Activated CD4-positive, CD25-positive, alpha-beta regulatory T cell treated with anti-CD3 and anti-CD28 coated beads, Interleukin-2, amount 50 U/mL, for 72 hours (primary cell): Measurements from ENCODE around the gene LYSMD3.

Source experiments
- DNase-seq: peaks from one replicate; pipeline ENCODE4 v3.0.0; 2021

Gene LYSMD3

DNA sequence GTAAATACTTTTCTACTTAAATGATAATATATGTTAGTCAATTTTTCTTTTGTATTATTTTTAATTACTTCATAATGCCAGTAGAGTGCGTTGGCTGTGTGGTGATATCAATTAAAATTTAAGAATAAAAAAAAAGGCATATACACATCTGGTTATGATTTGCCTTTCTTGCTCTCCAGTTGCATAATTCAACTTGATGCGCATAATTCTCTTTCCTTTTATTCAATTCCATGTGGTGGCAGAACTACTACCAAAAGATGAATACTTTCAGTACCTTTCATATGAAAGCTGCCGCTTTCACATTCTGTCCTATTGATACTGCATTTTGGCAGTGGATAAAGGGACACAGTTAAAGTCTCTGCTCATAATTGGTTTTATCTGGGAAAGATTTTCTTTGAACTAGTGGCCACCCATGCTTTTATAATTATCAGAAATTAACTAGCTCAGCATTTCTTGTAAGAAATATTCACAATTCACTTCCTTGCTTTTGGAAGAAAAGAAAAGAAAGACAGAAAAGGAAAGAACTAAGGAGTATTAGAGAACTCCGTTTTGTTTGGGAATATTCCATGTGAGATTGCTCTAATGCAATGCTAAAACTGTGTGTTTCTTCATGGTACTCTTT is 16.9 kb upstream of the LYSMD3 start:
- DNase-seq: no peak

- no peak for DNase-seq
Measured at GRCh38 chr5:90545511-90545910, 16.1 kb upstream of the LYSMD3 start.

DNA sequence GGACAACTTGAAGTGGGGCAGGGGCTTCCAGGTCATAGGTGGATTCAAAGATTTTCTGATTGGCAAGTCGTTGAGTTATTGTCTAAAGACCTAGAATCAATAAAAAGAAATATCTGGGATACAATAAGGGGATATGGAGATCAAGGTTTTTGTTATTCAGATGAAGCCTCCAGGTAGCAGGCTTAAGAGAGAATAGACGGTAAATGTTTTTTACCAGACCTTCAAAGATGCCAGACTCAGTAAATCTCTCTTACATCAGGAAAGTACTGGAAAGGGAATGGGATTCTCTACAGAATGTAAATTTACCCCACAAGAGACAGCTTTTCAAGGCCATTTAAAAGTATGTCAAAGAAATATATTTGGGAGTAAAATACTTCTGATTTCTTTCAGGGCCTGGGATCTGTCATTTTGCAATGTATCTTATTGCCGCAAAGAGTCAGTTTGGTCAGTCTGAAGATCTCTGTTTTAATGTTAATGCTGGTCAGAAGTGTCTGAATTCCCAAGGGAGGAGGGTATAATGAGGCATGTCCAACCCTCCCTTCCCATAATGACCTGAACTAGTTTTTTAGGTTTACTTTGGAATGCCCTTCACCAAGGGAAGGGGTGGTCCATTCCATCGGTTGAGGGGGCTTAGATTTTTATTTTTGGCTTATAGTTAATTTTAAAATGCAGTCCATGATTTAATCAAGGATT is 13.6 kb upstream of the LYSMD3 start:
- DNase-seq: no peak

DNA sequence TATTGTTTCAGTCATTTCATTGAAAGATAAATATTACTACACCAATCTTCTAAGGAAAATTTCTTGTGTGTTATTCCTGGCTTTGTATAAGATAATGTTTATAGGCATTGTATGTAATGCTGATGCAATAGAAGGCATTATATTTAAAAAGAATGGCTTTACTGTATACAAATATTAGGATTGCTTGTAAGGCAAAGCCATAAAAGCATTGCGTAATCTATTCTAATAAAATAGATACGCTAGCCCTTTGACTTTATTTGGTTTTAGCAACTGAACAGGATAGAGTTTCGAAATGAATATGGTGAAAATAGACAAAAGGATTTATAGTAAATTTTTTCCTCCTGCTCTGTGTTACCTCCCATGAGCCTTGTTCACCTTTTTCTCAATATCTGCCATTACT is 5.5 kb upstream of the LYSMD3 start:
- DNase-seq: no peak

GRCh38 chr5:90533794-90534193 is 4.4 kb upstream of the LYSMD3 start:
- no peak for DNase-seq

GRCh38 chr5:90530736-90531487 is 1.5 kb upstream of the LYSMD3 start:
- DNase-seq: no peak

DNA sequence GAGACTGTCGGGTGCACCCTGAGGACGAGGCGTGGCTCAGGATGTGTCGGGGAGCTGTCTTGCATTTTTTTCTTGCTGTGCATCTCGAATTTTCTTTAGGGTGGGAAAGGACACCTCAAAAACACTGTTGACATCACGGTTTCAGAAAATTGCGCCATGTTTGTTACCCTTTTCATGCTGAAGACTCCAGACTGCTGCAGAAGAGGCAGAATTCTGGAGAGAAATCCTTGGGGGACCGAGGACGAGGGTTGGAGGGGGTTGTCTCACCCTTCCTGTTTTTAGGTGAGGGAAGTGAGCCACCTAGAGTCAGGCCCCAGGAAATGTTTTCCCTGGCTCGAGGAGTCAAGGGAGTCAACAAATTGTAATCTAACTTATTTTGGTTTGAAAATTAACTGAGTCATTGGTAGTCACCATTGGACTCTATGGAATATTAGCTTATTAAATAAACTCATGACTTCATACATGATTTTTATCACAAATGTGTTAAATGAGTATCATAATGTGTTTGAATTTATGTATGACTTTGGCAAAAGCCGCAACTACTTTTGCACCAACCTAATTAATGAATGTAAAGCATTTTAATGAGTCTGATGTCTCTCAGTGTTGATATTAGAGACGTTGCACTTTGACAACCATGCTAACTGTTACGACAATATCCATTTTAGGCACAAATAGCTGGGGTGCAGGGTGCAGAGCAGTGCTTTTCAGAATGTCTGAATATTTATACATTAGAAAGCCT is 724 bp upstream of the LYSMD3 start:
- DNase-seq: no peak

DNA sequence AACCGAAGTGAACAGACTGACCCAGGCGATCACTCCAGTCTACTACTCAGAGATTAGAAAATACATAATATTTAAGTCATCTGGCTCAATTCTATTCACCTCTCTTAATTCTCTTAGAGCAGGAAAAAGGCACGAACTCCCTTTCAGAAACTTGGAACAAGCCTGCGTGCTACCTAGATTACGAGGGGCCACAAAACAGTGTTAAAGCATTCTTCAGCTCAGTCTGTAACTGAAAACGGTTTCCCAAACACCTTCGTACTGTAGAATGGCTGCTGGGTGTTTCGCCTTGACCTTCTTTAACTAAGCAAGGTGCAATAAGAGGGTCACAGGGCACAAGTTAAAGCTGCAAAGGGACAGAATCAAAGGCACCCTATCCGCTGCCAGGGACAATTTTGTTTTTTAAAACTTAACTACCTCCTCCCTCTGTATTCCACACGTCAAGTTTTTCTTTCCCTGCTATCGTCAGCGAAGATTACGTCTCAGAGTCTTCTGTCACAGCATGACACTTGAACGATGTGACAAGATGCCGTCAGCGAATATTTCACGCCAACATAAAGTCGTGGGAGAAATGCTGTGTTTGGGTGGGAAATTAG is 687 bp downstream of the LYSMD3 start:
- DNase-seq: no peak

DNA sequence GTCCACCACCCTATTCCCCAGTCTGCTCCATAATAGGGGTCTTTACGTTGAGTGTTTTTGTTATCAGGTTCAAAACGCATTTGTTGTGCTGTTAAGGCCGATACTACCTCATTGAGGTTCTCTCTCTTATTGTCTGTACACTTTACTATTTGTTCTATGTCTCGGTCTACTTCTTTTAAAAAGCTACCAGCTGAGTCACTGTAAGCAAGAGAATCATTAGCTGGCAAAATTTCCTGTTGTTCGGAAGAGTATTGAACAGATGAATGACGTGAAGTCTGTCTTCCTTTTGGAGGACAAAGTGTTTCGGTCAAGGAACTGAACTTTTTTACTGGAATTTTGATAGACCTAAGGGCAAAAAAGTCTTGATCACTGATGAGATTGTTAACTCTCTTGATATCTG is 10.3 kb downstream of the LYSMD3 start:
- no peak for DNase-seq

DNA sequence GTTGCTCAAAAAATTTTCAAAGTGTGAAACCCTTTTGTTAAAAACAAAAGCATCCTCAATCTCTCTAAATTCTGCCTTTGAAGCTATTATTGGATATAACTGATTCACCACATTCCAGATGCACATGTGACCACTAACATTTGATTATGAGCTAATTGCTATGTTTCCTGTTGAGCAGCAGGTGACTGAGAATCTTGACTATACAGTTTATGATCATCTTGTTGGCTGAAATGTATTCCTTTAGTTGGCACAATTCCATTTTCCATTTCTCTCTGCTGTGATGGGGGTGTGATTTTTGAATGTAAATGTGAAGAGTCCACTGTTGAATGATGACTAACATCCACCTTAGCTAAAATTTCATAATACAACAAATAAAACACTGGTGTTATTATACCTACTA is 10.7 kb downstream of the LYSMD3 start:
- no peak for DNase-seq

DNA sequence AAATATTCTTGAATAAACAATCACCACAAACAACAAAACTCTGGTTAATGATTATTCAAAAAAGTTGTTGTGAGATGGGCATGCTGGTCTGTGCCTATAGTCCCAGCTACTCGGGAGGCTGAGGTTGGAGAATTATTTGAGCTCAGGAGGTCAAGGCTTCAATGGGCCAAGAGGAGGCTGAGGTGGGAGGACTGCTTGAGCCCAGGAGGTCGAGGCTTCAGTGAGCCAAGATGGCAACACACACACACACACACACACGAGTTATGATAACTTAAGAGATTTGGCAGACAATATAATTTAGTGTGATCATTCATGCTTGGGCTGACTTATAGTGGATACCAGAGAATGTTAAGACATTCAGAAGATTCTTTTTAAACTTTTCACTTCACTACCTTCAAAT is 14.9 kb downstream of the LYSMD3 start:
- no peak for DNase-seq

GRCh38 chr5:90510438-90510837 is 18.9 kb downstream of the LYSMD3 start:
- DNase-seq: no peak

- no peak for DNase-seq
Measured at GRCh38 chr5:90506221-90506620, 23.2 kb downstream of the LYSMD3 start.

DNA sequence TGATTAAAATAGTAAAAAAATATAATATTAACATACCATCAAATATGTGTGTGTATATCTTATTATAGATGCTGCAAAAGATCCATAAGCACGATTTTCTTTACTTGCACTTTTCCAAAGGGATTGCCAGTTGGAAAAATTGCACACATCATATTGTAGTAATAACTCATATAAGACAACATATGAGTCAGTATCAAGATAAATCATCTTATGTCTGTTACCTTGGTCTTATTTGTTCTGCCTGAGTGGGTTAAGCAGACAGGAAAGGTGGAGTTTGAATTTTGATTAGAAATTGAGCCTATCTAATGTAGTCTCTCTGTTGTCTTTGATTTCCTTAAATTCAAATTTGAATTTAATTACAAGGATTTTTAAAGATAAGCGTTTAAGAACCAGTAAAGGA is 24.6 kb downstream of the LYSMD3 start:
- no peak for DNase-seq

DNA sequence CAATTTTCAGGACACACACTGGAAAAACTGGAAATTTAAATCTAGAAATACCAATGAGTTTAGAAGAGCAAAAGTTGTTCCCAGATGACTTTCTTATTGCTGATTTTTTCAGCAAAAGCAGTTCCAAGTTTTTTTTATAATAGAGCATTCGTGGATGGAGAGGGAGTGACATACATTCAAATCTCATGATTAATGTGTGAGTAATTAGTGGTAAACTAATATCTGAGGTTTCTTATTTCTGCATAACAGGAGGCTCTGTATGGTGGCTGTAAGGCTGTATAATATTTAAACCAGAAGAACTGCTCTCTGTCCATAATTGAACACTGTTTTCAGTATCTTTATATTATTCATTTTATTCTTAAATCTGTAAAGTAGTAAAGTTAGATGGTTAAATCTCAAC is 25.8 kb downstream of the LYSMD3 start:
- no peak for DNase-seq

DNA sequence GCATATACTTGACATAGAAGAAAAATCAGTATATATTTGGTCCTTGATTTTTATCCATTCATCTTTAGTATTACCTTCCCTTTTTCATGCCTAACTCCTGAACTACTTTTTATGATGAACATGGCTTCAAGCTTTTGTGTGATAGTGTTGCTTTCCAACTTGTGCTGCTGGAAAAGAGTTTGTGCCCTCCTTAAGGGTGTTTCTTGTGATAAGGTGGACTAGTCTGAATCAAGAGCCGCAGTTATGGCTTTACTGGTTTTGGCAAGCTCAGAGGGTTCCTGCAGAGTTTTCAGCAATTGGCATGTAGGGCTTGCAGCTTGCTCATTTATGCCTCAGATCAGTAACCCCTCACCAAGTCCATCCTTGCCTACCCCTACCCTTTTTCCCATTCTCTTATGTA is 34.2 kb downstream of the LYSMD3 start:
- no peak for DNase-seq

DNA sequence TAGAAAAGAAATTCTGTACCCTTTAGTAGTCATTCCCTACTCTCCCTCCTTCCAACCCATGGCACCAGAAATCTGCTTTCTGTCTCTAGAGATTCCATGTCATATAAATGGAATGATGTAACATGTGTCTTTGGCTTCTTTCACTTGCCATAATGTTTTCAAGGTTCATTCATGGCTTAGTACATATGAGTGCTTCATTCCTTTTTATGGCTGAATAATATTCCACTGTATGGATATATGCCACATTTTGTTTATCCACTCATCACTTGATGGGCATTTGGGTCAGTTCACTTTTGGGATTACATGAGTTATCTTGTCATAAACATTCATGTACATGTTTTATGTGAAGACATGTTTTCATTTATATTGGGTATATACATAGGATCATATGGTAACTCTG is 35.3 kb downstream of the LYSMD3 start:
- no peak for DNase-seq

GRCh38 chr5:90488791-90489190 is 40.6 kb downstream of the LYSMD3 start:
- no peak for DNase-seq

- DNase-seq: no peak
Measured at GRCh38 chr5:90484540-90484939, 44.8 kb downstream of the LYSMD3 start.

- DNase-seq: no peak
Measured at GRCh38 chr5:90483206-90483605, 46.2 kb downstream of the LYSMD3 start.

- no peak for DNase-seq
Measured at GRCh38 chr5:90480699-90481098, 48.7 kb downstream of the LYSMD3 start.

GRCh38 chr5:90479611-90480385 is 49.6 kb downstream of the LYSMD3 start:
- DNase-seq: no peak
